Measurements from ENCODE around the gene SNRNP200. TPM values are rescaled to one million over a fixed set of nuclear protein-coding genes. Genes with fewer than 3 reads are reported as not detected.

Gene SNRNP200
- total RNA-seq, 2 donors from 2014 or later, result 190 to 211 TPM

DNA sequence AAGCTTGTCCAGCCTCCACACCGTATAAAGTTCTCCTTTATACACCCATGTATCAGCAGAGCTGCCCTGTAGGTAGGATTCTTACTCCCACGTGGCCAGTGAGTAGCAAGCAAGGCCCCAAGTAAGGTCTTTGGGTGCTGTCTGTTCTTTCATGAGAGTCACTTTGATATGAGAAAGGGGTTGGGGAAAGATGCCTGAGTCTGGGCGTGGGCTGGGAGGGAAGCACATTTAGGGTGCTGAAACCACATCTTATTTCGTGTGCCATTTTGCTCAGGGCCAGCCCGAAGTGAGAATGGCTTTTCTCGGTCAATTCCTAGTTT lies 19.3 kb upstream of the SNRNP200 start:
- peak overlapping the region; percentile 8 for H3K9ac ChIP-seq (ENCODE audit: extremely low read depth, low read length, poor library complexity, severe bottlenecking)

DNA sequence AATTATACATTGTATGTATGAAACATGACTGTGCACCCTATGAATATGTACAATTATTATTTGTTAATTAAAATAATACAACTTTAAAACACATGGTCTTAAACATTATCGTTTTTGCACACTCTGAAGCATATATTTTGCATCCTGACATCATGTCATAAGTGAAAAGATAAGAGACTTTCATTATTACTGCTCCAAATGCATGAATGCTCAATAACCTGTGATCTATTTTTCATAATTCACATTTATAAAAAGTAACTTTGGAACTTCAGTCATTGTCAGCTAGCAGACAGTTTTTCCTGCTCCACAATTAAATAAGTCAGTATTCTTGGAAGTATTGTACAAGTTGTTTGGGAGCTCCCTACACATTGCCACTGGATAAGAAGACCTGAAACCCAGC lies 18.5 kb upstream of the SNRNP200 start:
- Mint-ChIP-seq H3K27ac (no peak overlapping the region), H3K9me3 (no peaks in the 10 kb centered on the region), H3K4me1 (peaks cover 10% of the 10 kb centered on the region), H3K36me3 (ENCODE audit: low read depth) (peaks cover 11% of the 10 kb centered on the region), H3K27me3 (ENCODE audit: insufficient read depth) (peaks cover 66% of the 10 kb centered on the region), H3K4me3 (no peak overlapping the region)
- TF ChIP-seq CTCF (conservative IDR thresholded peaks at IDR 0.05), result no peak
- no peak overlapping the region for H3K9ac ChIP-seq (ENCODE audit: extremely low read depth, low read length, poor library complexity, severe bottlenecking)
- H3K4me3 ChIP-seq (ENCODE audit: low read length), result no peak overlapping the region
- H3K27me3 ChIP-seq (ENCODE audit: control insufficient read depth, insufficient read depth, low read length, poor library complexity, severe bottlenecking), result peaks cover 62% of the 10 kb centered on the region
- no peak for DNase-seq
- H3K36me3 ChIP-seq (ENCODE audit: control insufficient read depth, insufficient read depth, low read length), result no peaks in the 10 kb centered on the region
- 86 to 100% methylated on average over 1 of the region's 1 CpG for WGBS, 2 experiments (ENCODE audit: insufficient coverage in 1 of 2, insufficient read length in 1 of 2)
- no peaks in the 10 kb centered on the region for H3K4me1 ChIP-seq (ENCODE audit: control insufficient read depth, insufficient read depth, low read length)
- no peaks in the 10 kb centered on the region for H3K9me3 ChIP-seq (ENCODE audit: control insufficient read depth, low read length)
- no peak overlapping the region for H3K27ac ChIP-seq (ENCODE audit: low read depth, low read length)

More for the DNA sequence above, 19.3 kb upstream of the SNRNP200 start:
- Mint-ChIP-seq H3K27me3 (ENCODE audit: insufficient read depth) (peaks cover 58% of the 10 kb centered on the region), H3K9me3 (no peaks in the 10 kb centered on the region), H3K4me3 (peak overlapping the region; percentile 66), H3K4me1 (peaks cover 10% of the 10 kb centered on the region), H3K36me3 (ENCODE audit: low read depth) (peaks cover 11% of the 10 kb centered on the region), H3K27ac (no peak overlapping the region)
- peak overlapping the region; percentile 76 for H3K4me3 ChIP-seq (ENCODE audit: low read length)
- TF ChIP-seq CTCF (conservative IDR thresholded peaks at IDR 0.05), result no peak
- DNase-seq, result no peak
- peaks cover 53% of the 10 kb centered on the region for H3K27me3 ChIP-seq (ENCODE audit: control insufficient read depth, insufficient read depth, low read length, poor library complexity, severe bottlenecking)
- H3K27ac ChIP-seq (ENCODE audit: low read depth, low read length), result no peak overlapping the region
- 52 to 63% methylated on average over 4 to 6 of the region's 6 CpGs for WGBS, 2 experiments (ENCODE audit: insufficient coverage in 1 of 2, insufficient read length in 1 of 2)
- no peaks in the 10 kb centered on the region for H3K36me3 ChIP-seq (ENCODE audit: control insufficient read depth, insufficient read depth, low read length)
- no peaks in the 10 kb centered on the region for H3K9me3 ChIP-seq (ENCODE audit: control insufficient read depth, low read length)
- no peaks in the 10 kb centered on the region for H3K4me1 ChIP-seq (ENCODE audit: control insufficient read depth, insufficient read depth, low read length)

DNA sequence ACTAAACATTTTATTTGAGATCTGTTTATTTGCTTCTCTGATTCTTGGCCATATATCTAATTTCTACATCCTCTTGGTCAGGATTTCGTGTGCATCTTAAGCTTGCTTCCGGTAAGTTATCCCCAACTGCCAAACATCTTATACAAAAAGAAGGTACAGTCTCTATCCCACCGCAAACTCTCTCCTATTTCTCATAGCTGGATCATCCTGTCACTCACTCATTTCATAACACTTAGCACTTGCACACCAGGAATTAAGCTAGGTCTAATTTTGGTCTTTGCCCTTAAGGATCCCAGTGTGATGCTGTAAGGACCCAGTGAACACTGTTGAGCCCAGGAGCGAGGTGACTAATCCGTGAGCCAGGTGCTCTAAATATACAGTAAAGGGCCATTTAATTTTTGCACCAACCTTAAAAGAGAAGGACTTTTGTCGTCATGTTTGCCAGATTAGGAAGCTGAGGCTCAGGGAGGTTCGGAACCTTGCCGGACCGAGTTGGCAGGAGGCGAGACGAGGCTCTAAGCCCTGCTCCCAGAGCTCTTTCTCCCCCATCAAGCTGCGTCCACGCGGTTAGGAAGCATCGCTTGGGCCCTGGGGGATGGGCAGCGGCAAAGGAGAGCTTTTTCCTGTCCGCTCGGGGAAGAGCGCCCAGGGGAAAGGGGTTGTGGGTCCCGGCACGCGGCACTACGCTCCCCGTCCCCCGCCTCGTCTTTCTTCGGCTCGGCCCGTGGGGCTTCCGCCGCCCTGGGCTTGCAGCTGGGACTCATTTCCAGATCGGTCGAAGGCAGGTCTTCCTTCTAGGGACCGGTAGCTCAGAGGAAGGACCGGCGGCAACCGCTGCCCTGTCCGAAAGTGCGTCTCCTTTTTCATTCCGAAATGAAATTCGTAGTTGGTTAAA lies 15.6 kb upstream of the SNRNP200 start:
- H3K27me3 Mint-ChIP-seq (ENCODE audit: insufficient read depth), result peaks cover 84% of the 10 kb centered on the region
- H3K4me1 ChIP-seq (ENCODE audit: control insufficient read depth, insufficient read depth, low read length), result no peaks in the 10 kb centered on the region
- no peaks in the 10 kb centered on the region for H3K9me3 Mint-ChIP-seq
- no peaks in the 10 kb centered on the region for H3K9me3 ChIP-seq (ENCODE audit: control insufficient read depth, low read length)
- DNase-seq, result peak; percentile 76
- H3K36me3 Mint-ChIP-seq (ENCODE audit: low read depth), result no peaks in the 10 kb centered on the region
- peaks cover 10% of the 10 kb centered on the region for H3K4me1 Mint-ChIP-seq
- WGBS, 2 experiments (ENCODE audit: insufficient coverage in 1 of 2, insufficient read length in 1 of 2), result 7 to 11% methylated on average over 26 to 41 of the region's 41 CpGs
- no peaks in the 10 kb centered on the region for H3K36me3 ChIP-seq (ENCODE audit: control insufficient read depth, insufficient read depth, low read length)
- peak overlapping the region; percentile 80 for H3K4me3 ChIP-seq (ENCODE audit: low read length)
- H3K27ac Mint-ChIP-seq, result no peak overlapping the region
- no peak for TF ChIP-seq CTCF (conservative IDR thresholded peaks at IDR 0.05)
- H3K27ac ChIP-seq (ENCODE audit: low read depth, low read length), result no peak overlapping the region
- H3K27me3 ChIP-seq (ENCODE audit: control insufficient read depth, insufficient read depth, low read length, poor library complexity, severe bottlenecking), result peaks cover 68% of the 10 kb centered on the region
- H3K4me3 Mint-ChIP-seq, result peak overlapping the region; percentile 58
- no peak overlapping the region for H3K9ac ChIP-seq (ENCODE audit: extremely low read depth, low read length, poor library complexity, severe bottlenecking)

Measured in endodermal cell (in vitro differentiated cells).